ENCODE data around the gene LCN6. TPM values are rescaled to one million over a fixed set of nuclear protein-coding genes. Genes with fewer than 3 reads are reported as not detected.
A peak's percentile ranks its signal among the peaks of the same experiment; 100 is the strongest.

The LCN6 gene
- total and polyA plus RNA-seq, 9 of the 15 experiments (the other 6 are each of a cell fraction or from before 2014, with no cell fraction given) = 0.10 to 0.45 (median 0.37) TPM; not detected in 5

- TF ChIP-seq ZNF740 (CRISPR knock-in tag; IDR thresholded peaks at IDR 0.05) (no peak), ZNF740 (tag; IDR thresholded peaks at IDR 0.05) (no peak), THRAP3 (IDR thresholded peaks at IDR 0.05; ENCODE audit: borderline replicate concordance) (no peak), TFE3 (CRISPR knock-in tag; IDR thresholded peaks at IDR 0.05) (no peak; the same call in 1 of the 2 replicates), TEAD1 (CRISPR knock-in tag; IDR thresholded peaks at IDR 0.05) (no peak), NR3C1 (CRISPR knock-in tag; IDR thresholded peaks at IDR 0.05) (no peak), TCF7 (IDR thresholded peaks at IDR 0.05; ENCODE audit: borderline replicate concordance) (no peak), PRMT5 (CRISPR knock-in tag; IDR thresholded peaks at IDR 0.05) (no peak), MCM3 (IDR thresholded peaks at IDR 0.05) (no peak), ZNF165 (CRISPR knock-in tag; IDR thresholded peaks at IDR 0.05; ENCODE audit: borderline replicate concordance) (no peak), ZNF124 (CRISPR knock-in tag; IDR thresholded peaks at IDR 0.05) (no peak), CBX3 (IDR thresholded peaks at IDR 0.05; ENCODE audit: borderline replicate concordance in 1 of 2, low read length in 2 of 2) (0 out of 3 replicates have a peak, but pooled peaks of 1 of the 2 experiments have one; percentile 30), SRF (CRISPR knock-in tag; IDR thresholded peaks at IDR 0.05) (no peak), FOS (IDR thresholded peaks at IDR 0.05; ENCODE audit: extremely low read depth, insufficient read length) (peak; percentile 27), TRIM28 (IDR thresholded peaks at IDR 0.05) (no peak), POLR2AphosphoS2 (IDR thresholded peaks at IDR 0.05; ENCODE audit: low read length) (no peak), TGIF2 (CRISPR knock-in tag; IDR thresholded peaks at IDR 0.05) (no peak), CAMTA2 (CRISPR knock-in tag; conservative IDR thresholded peaks at IDR 0.05) (no peak), SMARCE1 (IDR thresholded peaks at IDR 0.05) (peak; percentile 78), NFXL1 (CRISPR knock-in tag; IDR thresholded peaks at IDR 0.05) (no peak), POLR2A (conservative IDR thresholded peaks at IDR 0.05) (peak; percentile 56), ZFPM2 (CRISPR knock-in tag; IDR thresholded peaks at IDR 0.05) (no peak), ZZZ3 (IDR thresholded peaks at IDR 0.05) (no peak), MED1 (CRISPR knock-in tag; IDR thresholded peaks at IDR 0.05; ENCODE audit: borderline replicate concordance) (no peak), SOX6 (IDR thresholded peaks at IDR 0.05) (peak; percentile 67), ZNF282 (CRISPR knock-in tag; IDR thresholded peaks at IDR 0.05) (no peak), PHTF2 (CRISPR knock-in tag; IDR thresholded peaks at IDR 0.05) (no peak), ZNF324 (CRISPR knock-in tag; IDR thresholded peaks at IDR 0.05) (no peak)
- TF ChIP-seq, protein P1, sequence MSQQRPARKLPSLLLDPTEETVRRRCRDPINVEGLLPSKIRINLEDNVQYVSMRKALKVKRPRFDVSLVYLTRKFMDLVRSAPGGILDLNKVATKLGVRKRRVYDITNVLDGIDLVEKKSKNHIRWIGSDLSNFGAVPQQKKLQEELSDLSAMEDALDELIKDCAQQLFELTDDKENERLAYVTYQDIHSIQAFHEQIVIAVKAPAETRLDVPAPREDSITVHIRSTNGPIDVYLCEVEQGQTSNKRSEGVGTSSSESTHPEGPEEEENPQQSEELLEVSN (IDR thresholded peaks at IDR 0.05; ENCODE audit: borderline replicate concordance in 1 of 2, extremely low read depth in 1 of 2, insufficient read depth in 1 of 2, insufficient read length in 1 of 2, low read depth in 1 of 2, low read length in 1 of 2, poor library complexity in 1 of 2, severe bottlenecking in 1 of 2) = no peak
- TF ChIP-seq, protein P2, sequence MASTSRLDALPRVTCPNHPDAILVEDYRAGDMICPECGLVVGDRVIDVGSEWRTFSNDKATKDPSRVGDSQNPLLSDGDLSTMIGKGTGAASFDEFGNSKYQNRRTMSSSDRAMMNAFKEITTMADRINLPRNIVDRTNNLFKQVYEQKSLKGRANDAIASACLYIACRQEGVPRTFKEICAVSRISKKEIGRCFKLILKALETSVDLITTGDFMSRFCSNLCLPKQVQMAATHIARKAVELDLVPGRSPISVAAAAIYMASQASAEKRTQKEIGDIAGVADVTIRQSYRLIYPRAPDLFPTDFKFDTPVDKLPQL (IDR thresholded peaks at IDR 0.05; ENCODE audit: extremely low read depth, insufficient read length) = no peak
These were observed 36.7 kb upstream of the LCN6 start (continued) for GRCh38 chr9:136784997-136785361.

Data from K562 (cell line).